Activated T-helper 17 cell treated with anti-CD3 and anti-CD28 coated beads, Interleukin-2, amount 50 U/mL, for 72 hours (primary cell): Measurements from ENCODE around the gene CCDC88C. TPM values are rescaled to one million over a fixed set of nuclear protein-coding genes. Genes with fewer than 3 reads are reported as not detected.

Source experiments
- ATAC-seq: fragments of 150-1000 bp; cut with Tn5 transposase; replicated peaks from 2 replicates; pipeline ENCODE4 v1.10.0; 2021; ENCODE audit warnings: mild to moderate bottlenecking, moderate library complexity
- H3K27ac Mint-ChIP-seq: one replicate; pipeline ENCODE4 v1.8.0; 2022; ENCODE audit warnings: mixed read lengths
- H3K27me3 Mint-ChIP-seq: one replicate; pipeline ENCODE4 v1.8.0; 2022; ENCODE audit warnings: mixed read lengths
- H3K36me3 Mint-ChIP-seq: one replicate; pipeline ENCODE4 v1.8.0; 2022; ENCODE audit warnings: low read depth, mild to moderate bottlenecking, mixed read lengths
- H3K4me1 Mint-ChIP-seq: one replicate; pipeline ENCODE4 v1.8.0; 2022; ENCODE audit warnings: mixed read lengths
- H3K4me3 Mint-ChIP-seq: one replicate; pipeline ENCODE4 v1.8.0; 2022; ENCODE audit warnings: mild to moderate bottlenecking, mixed read lengths
- H3K9me3 Mint-ChIP-seq: one replicate; pipeline ENCODE4 v1.8.0; 2022; ENCODE audit warnings: mixed read lengths
- total RNA-seq, 2 donors: library from RNA; stranded (reverse); gene quantifications; one replicate each; pipeline ENCODE4 v1.2.3, GENCODE V29; 2022

Gene CCDC88C
- total RNA-seq, 2 donors from 2014 or later, result 143 to 172 TPM

DNA sequence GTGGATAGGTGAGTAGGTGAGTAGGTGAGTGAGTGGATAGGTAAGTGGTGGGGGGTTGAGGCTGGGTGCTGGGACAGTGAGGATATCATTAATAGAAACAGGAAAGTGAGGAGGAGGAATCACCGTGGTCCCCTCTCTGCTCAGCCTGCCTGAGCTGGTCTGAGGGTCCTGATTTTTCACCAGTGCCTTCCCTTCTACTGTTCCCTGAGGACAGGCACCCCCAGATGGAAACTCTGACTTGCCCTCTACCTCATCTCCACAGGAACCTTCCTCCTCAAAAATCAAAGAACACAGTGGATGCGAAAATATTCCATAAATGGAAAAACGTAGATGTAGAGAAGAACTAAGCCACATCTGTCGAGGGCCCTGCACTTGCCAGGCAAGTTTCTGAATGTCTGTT is 175.0 kb downstream of the CCDC88C start:
- peaks cover 10% of the 10 kb centered on the region for H3K9me3 Mint-ChIP-seq

DNA sequence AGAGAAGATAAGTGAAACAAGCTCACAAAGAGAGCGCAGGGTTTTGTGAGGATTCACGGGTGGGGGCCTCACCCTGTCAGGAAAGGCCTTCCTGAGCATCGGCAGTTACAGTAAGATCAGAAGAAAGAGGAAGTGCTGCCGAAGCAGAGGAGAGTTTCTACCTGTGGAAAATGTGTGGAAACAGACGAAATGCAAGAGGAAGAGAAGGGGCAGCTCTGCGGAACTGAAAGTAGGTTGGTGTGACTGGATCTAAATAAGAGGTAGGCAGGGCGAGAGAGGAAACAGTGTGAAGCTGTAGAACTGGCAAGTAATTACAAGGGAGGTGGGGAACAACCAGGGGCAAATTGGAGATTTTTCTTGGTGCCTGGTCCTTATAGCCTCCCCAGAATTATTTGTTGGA is 175.8 kb downstream of the CCDC88C start:
- H3K36me3 Mint-ChIP-seq, result peaks cover 100% of the 10 kb centered on the region
- H3K9me3 Mint-ChIP-seq, result peaks cover 5% of the 10 kb centered on the region
- H3K27ac Mint-ChIP-seq, result peak overlapping the region; percentile 90
- no peaks in the 10 kb centered on the region for H3K27me3 Mint-ChIP-seq
- H3K4me1 Mint-ChIP-seq, result peaks cover 38% of the 10 kb centered on the region
- peak overlapping the region; percentile 92 for H3K4me3 Mint-ChIP-seq
- ATAC-seq, result no peak

More for the DNA sequence above, 175.0 kb downstream of the CCDC88C start:
- H3K36me3 Mint-ChIP-seq, result peaks cover 100% of the 10 kb centered on the region
- H3K4me3 Mint-ChIP-seq, result peak overlapping the region; percentile 92
- H3K27me3 Mint-ChIP-seq, result no peaks in the 10 kb centered on the region
- peaks cover 44% of the 10 kb centered on the region for H3K4me1 Mint-ChIP-seq
- ATAC-seq, result no peak
- H3K27ac Mint-ChIP-seq, result peak overlapping the region; percentile 90

DNA sequence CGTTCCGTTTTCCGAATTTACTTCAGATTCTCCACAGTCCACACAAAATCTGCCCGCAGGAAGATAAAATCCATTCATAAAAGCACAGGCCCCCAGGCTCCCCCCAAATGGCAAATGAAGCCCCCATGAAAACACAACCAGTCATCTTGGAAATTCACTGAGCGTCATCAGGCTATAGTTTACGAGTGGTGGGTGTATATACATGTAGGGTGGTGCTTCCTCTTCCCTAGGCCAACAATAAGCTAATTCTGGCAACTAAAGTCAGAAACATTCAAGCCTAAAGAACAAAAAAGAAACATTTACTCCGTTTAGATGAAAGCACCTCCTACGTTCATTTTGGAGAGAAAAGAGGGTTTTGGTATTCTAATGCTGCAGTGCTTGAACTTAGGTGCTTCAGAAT is 179.0 kb downstream of the CCDC88C start:
- peaks cover 40% of the 10 kb centered on the region for H3K4me1 Mint-ChIP-seq
- peaks cover 5% of the 10 kb centered on the region for H3K9me3 Mint-ChIP-seq
- H3K27me3 Mint-ChIP-seq, result no peaks in the 10 kb centered on the region
- H3K27ac Mint-ChIP-seq, result peak overlapping the region; percentile 83
- no peak for ATAC-seq
- H3K36me3 Mint-ChIP-seq, result peaks cover 97% of the 10 kb centered on the region
- H3K4me3 Mint-ChIP-seq, result peak overlapping the region; percentile 92

GRCh38 chr14:91238085-91238484 is 179.5 kb downstream of the CCDC88C start:
- H3K27ac Mint-ChIP-seq, result peak overlapping the region; percentile 83
- ATAC-seq, result no peak
- H3K27me3 Mint-ChIP-seq, result no peaks in the 10 kb centered on the region
- peaks cover 91% of the 10 kb centered on the region for H3K36me3 Mint-ChIP-seq
- peaks cover 40% of the 10 kb centered on the region for H3K4me1 Mint-ChIP-seq
- H3K9me3 Mint-ChIP-seq, result peaks cover 5% of the 10 kb centered on the region
- peak overlapping the region; percentile 92 for H3K4me3 Mint-ChIP-seq

DNA sequence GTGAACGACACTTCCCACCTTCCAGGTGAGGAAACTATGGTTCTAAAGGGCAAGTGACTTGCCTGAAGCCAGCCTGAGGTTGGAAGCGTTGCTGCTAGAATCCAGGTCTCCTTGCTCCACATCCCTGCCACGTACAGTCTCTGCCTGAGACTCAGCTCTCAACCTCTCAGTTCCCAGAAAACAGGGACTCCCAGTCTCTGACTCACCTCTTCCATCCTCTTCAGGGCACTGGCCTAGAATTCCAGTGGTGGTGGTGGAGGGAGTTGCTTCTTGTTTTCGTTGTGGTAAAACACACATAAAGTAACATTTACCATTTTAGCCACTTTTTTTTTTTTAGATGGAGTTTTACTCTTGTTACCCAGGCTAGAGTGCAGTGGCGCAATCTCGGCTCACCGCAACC is 180.4 kb downstream of the CCDC88C start:
- ATAC-seq, result no peak
- H3K4me3 Mint-ChIP-seq, result no peak overlapping the region
- H3K27ac Mint-ChIP-seq, result peak overlapping the region; percentile 83
- peaks cover 45% of the 10 kb centered on the region for H3K4me1 Mint-ChIP-seq
- peaks cover 5% of the 10 kb centered on the region for H3K9me3 Mint-ChIP-seq
- H3K36me3 Mint-ChIP-seq, result peaks cover 88% of the 10 kb centered on the region
- no peaks in the 10 kb centered on the region for H3K27me3 Mint-ChIP-seq

DNA sequence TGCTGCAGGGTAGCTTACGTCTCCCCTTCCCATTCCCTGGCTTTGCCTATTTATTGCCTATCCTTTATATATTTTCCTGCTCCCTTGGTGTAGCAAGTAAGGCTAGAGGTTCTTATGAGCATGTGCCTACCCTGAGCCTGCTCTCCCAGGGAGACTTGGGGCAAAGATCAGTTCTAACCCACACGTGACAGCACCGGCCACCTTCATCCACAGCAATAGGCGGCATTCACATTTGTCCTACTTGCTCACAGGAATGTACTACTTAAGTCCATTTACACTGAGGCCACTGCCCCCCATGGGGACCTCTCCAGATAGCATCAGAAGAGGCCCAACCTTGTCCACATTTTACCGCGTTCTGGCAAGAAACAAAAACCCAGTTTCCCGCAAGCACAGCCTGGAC is 181.8 kb downstream of the CCDC88C start:
- H3K27me3 Mint-ChIP-seq, result no peaks in the 10 kb centered on the region
- H3K36me3 Mint-ChIP-seq, result peaks cover 85% of the 10 kb centered on the region
- peaks cover under 1% of the 10 kb centered on the region for H3K9me3 Mint-ChIP-seq
- peaks cover 47% of the 10 kb centered on the region for H3K4me1 Mint-ChIP-seq
- H3K27ac Mint-ChIP-seq, result no peak overlapping the region
- no peak for ATAC-seq
- no peak overlapping the region for H3K4me3 Mint-ChIP-seq

DNA sequence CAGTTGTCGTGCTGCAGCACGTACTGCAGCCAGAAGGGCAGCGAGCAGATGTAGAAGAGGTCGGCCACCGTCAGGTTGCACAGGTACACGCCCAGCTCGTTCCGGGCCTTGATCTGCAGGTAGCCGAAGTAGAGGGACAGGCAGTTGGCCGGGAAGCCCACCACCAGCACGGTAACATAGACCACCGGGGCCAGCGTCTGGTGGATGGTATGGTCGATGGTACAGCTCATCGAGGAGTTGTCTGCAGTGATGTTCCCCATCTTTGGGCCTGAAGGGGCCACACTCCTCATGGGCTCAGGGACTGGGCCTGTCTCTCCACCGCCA is 182.9 kb downstream of the CCDC88C start:
- H3K27me3 Mint-ChIP-seq, result no peaks in the 10 kb centered on the region
- no peak overlapping the region for H3K4me3 Mint-ChIP-seq
- H3K36me3 Mint-ChIP-seq, result peaks cover 84% of the 10 kb centered on the region

GRCh38 chr14:91233936-91234790 is 183.5 kb downstream of the CCDC88C start:
- Mint-ChIP-seq H3K27me3 (no peaks in the 10 kb centered on the region), H3K4me1 (peaks cover 48% of the 10 kb centered on the region), H3K9me3 (peaks cover 4% of the 10 kb centered on the region), H3K36me3 (peaks cover 81% of the 10 kb centered on the region), H3K4me3 (no peak overlapping the region), H3K27ac (peak overlapping the region; percentile 10)
- ATAC-seq, result no peak

More for the DNA sequence above, 182.9 kb downstream of the CCDC88C start:
- no peak for ATAC-seq
- peak overlapping the region; percentile 10 for H3K27ac Mint-ChIP-seq
- H3K9me3 Mint-ChIP-seq, result peaks cover 4% of the 10 kb centered on the region
- H3K4me1 Mint-ChIP-seq, result peaks cover 48% of the 10 kb centered on the region

GRCh38 chr14:91232603-91233002 is 185.0 kb downstream of the CCDC88C start:
- peaks cover 49% of the 10 kb centered on the region for H3K4me1 Mint-ChIP-seq
- peak overlapping the region; percentile 82 for H3K4me3 Mint-ChIP-seq
- peaks cover 4% of the 10 kb centered on the region for H3K9me3 Mint-ChIP-seq
- peaks cover 70% of the 10 kb centered on the region for H3K36me3 Mint-ChIP-seq
- H3K27ac Mint-ChIP-seq, result peak overlapping the region; percentile 96
- ATAC-seq, result no peak
- H3K27me3 Mint-ChIP-seq, result no peaks in the 10 kb centered on the region

GRCh38 chr14:91232052-91232451 is 185.6 kb downstream of the CCDC88C start:
- Mint-ChIP-seq H3K4me3 (peak overlapping the region; percentile 82), H3K4me1 (peaks cover 53% of the 10 kb centered on the region), H3K27ac (peak overlapping the region; percentile 96), H3K9me3 (peaks cover 4% of the 10 kb centered on the region), H3K36me3 (peaks cover 68% of the 10 kb centered on the region), H3K27me3 (no peaks in the 10 kb centered on the region)
- no peak for ATAC-seq

GRCh38 chr14:91231446-91231845 is 186.2 kb downstream of the CCDC88C start:
- peak overlapping the region; percentile 96 for H3K27ac Mint-ChIP-seq
- ATAC-seq, result no peak
- H3K4me3 Mint-ChIP-seq, result peak overlapping the region; percentile 82
- no peaks in the 10 kb centered on the region for H3K27me3 Mint-ChIP-seq
- peaks cover 59% of the 10 kb centered on the region for H3K4me1 Mint-ChIP-seq
- peaks cover 4% of the 10 kb centered on the region for H3K9me3 Mint-ChIP-seq
- peaks cover 69% of the 10 kb centered on the region for H3K36me3 Mint-ChIP-seq

DNA sequence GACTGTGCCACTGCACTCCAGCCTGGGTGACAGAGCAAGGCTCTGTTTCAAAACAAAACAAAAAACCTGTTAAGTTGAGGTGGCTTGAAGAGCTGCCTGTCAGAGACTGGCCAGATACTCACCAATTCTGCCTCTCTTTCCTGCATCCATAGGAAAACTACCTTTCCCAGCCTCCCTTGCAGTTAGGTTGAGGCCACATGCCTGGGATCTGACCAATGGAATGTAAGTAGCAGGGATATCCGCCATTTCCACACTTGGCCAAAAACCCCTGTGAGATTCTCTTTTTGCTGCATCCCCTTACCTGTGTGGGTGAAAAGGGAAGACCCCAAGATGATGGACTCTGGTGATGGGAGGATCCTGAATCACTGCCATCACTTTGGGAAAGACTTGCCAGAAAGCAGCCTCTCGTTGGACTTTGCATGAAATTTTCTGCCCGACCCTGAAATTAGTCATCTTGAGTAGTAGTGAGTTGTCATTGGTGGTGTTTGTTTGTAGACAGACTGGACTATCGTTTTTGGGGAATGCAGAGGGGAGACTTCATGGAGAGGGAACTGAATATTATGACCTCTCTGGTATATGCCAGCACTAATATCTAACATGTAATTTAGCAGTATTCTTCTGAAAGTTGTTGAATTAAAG is 187.1 kb downstream of the CCDC88C start:
- peaks cover 67% of the 10 kb centered on the region for H3K36me3 Mint-ChIP-seq
- no peaks in the 10 kb centered on the region for H3K27me3 Mint-ChIP-seq
- peak overlapping the region; percentile 82 for H3K4me3 Mint-ChIP-seq
- peaks cover 68% of the 10 kb centered on the region for H3K4me1 Mint-ChIP-seq
- H3K9me3 Mint-ChIP-seq, result peaks cover 4% of the 10 kb centered on the region
- ATAC-seq, result no peak
- H3K27ac Mint-ChIP-seq, result peak overlapping the region; percentile 96

DNA sequence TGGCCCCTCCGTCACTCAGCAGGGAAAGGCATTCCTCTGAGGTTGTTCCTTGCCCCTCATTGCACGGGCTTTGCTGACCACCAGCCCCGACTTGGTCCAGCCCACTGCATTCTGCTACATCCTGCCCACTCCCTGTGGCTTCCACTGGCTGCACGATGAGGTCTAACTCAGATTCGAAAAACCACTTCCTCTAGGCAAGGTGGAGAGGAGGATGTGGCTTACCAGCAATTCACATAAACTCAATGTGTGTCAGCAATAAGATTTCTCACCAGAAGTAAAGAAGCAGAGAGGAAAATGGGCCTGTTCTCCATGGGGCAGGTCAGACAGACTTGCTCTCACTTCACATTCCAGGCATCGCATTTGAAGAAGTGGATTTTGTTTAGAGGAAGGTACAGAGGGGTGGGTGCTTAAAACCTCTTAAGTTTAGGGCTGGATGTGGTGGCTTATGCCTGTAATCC is 187.8 kb downstream of the CCDC88C start:
- Mint-ChIP-seq H3K27me3 (no peaks in the 10 kb centered on the region), H3K36me3 (peaks cover 67% of the 10 kb centered on the region), H3K9me3 (peaks cover 4% of the 10 kb centered on the region), H3K27ac (peak overlapping the region; percentile 96), H3K4me3 (peak overlapping the region; percentile 82), H3K4me1 (peaks cover 74% of the 10 kb centered on the region)
- ATAC-seq, result peak; percentile 37

DNA sequence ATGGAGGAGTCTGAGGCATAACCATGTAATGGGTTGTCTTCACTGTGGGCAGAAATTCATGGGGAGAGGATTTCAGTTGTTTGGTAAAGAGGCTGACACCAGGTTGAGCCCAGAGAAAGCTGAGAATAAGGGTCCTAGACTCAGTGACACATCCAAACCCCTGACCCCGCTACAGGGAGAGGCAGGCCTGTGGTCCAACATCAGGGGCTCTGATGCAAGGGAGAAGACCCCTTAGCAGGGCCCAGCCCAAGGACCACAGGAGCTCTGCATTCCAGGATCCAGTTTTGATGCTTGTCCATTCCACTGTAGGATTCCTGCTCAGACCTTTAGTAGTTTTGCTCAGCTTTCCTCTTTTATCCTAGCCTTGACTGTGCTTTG is 188.6 kb downstream of the CCDC88C start:
- Mint-ChIP-seq H3K36me3 (peaks cover 60% of the 10 kb centered on the region), H3K4me3 (peak overlapping the region; percentile 82), H3K27ac (peak overlapping the region; percentile 96), H3K9me3 (peaks cover 4% of the 10 kb centered on the region), H3K4me1 (peaks cover 69% of the 10 kb centered on the region), H3K27me3 (no peaks in the 10 kb centered on the region)
- no peak for ATAC-seq
